Body of pancreas (tissue), 4 donors: Measurements from ENCODE around the gene SMAGP. TPM values are rescaled to one million over a fixed set of nuclear protein-coding genes. Genes with fewer than 3 reads are reported as not detected.
A peak's percentile ranks its signal among the peaks of the same experiment; 100 is the strongest.

Experiments
- ATAC-seq: fragments of 150-250 bp; one replicate; pipeline ENCODE4 v1.9.1; 2016
- DNase-seq, 4 donors: peaks; one replicate each; pipeline ENCODE4 v3.0.0-alpha.2; 2019
- H3K27ac ChIP-seq, 4 donors: fragments of 200-600 bp; sonication (generic); 1 replicate in 3 of 4; 2 replicates in 1 of 4; pipeline versions ENCODE4 v1.5.1 to v1.6.1; 2016 to 2019; ENCODE audit warnings: mild to moderate bottlenecking in 1 of 4, mixed read lengths in 1 of 4, moderate library complexity in 1 of 4
- H3K27me3 ChIP-seq, 2 donors: fragments of 200-600 bp; sonication (generic); one replicate each; pipeline ENCODE4 v1.6.0; 2016; ENCODE audit warnings: mild to moderate bottlenecking in 1 of 2
- H3K36me3 ChIP-seq, 2 donors: fragments of 200-600 bp; sonication (generic); replicated peaks in 1 of 2; 2 replicates each; pipeline ENCODE4 v1.5.1; 2016; ENCODE audit warnings: low read depth in 2 of 2; ENCODE audit not compliant: insufficient read depth in 1 of 2
- H3K4me1 ChIP-seq: fragments of 200-600 bp; sonication (generic); one replicate; pipeline ENCODE4 v1.6.0; 2016
- H3K4me3 ChIP-seq, 2 donors: fragments of 200-600 bp; sonication (generic); 1 replicate in 1 of 2; 2 replicates in 1 of 2; pipeline ENCODE4 v1.5.1; 2016 to 2019
- H3K9me3 ChIP-seq, 3 donors: fragments of 200-600 bp; sonication (generic); 1 replicate in 2 of 3; 2 replicates in 1 of 3; pipeline ENCODE4 v1.5.1; 2016
- CTCF ChIP-seq, 7 experiments: fragments of 450-650 bp in 4 of 7; fragments of 200-600 bp in 3 of 7; sonication (generic) in 3 of 7; IDR thresholded peaks; one replicate each; pipeline ENCODE4 v1.5.1; 2016 to 2019; ENCODE audit warnings: antibody characterized with exemption in 7 of 7
- POLR2A ChIP-seq, 3 donors: fragments of 450-650 bp; IDR thresholded peaks; one replicate each; pipeline ENCODE4 v1.6.1; 2016; ENCODE audit warnings: antibody characterized with exemption in 3 of 3, mild to moderate bottlenecking in 2 of 3
- WGBS, 2 donors: methylation state at CpG; one replicate each; pipeline ENCODE4 v1.1.5; 2017; 5-methylcytosine and 5-hydroxymethylcytosine counted together
- intact Hi-C: fragments of 100-400 bp; cut with DNase I; formaldehyde crosslinking; loops from one replicate; pipeline ENCODE4 v1.15.1; 2023
- total RNA-seq, 2 donors: library from RNA; depleted of rRNA; stranded (reverse); fragments of >200 nt; gene quantifications; one replicate each; pipeline ENCODE4 v1.1.0, GENCODE V29; 2016

The SMAGP gene
- total RNA-seq, 2 donors from 2014 or later: 7.0 to 8.6 TPM

- 44 to 52% methylated on average over 7 of the region's 7 CpGs for WGBS, 2 donors
- DNase-seq (peak in 2 of 4 donors; percentile 10 to 58), ATAC-seq (peak; percentile 18)
- Histone ChIP-seq H3K36me3 (peaks cover 4 to 5% of the 10 kb centered on the region in 2 donors), H3K27me3 (no peaks in the 10 kb centered on the region), H3K4me1 (peaks cover 16% of the 10 kb centered on the region), H3K4me3 (no peak overlapping the region), H3K27ac (peak overlapping the region in 2 of 4 donors; percentile 13 to 43), H3K9me3 (no peaks in the 10 kb centered on the region)
- TF ChIP-seq CTCF (IDR thresholded peaks at IDR 0.05) (peak in 2 of 7 experiments; percentile 14 to 19), POLR2A (IDR thresholded peaks at IDR 0.05) (peak in 1 of 3 donors; percentile 44)
- intact Hi-C loops: no loop called here
Observed at GRCh38 chr12:51246254-51246853, 23.9 kb downstream of the SMAGP start.

GRCh38 chr12:51245476-51246253 lies 24.6 kb downstream of the SMAGP start:
- Histone ChIP-seq H3K27me3 (no peaks in the 10 kb centered on the region), H3K4me3 (no peak overlapping the region), H3K27ac (peak overlapping the region in 2 of 4 donors; percentile 13 to 43), H3K4me1 (peaks cover 23% of the 10 kb centered on the region), H3K9me3 (no peaks in the 10 kb centered on the region), H3K36me3 (peaks cover 9% of the 10 kb centered on the region in 2 donors)
- no peak for TF ChIP-seq CTCF (IDR thresholded peaks at IDR 0.05)
- no peak for TF ChIP-seq POLR2A (IDR thresholded peaks at IDR 0.05)
- DNase-seq (no peak), ATAC-seq (no peak)
- 81 to 84% methylated on average over 7 to 11 of the region's 11 CpGs for WGBS, 2 donors
- intact Hi-C loops: no loop called here

- H3K36me3 ChIP-seq: peaks cover 9% of the 10 kb centered on the region in 2 donors
- H3K27ac ChIP-seq: no peak overlapping the region
- H3K4me3 ChIP-seq: no peak overlapping the region
- H3K9me3 ChIP-seq: no peaks in the 10 kb centered on the region
- intact Hi-C loops: no loop called here
- peaks cover 33% of the 10 kb centered on the region for H3K4me1 ChIP-seq
- WGBS, 2 donors: 78 to 88% methylated on average over 4 of the region's 4 CpGs
- DNase-seq (no peak), ATAC-seq (no peak)
- TF ChIP-seq CTCF (IDR thresholded peaks at IDR 0.05) (no peak), POLR2A (IDR thresholded peaks at IDR 0.05) (no peak)
- H3K27me3 ChIP-seq: no peaks in the 10 kb centered on the region
Observed at GRCh38 chr12:51244269-51244668, 25.9 kb downstream of the SMAGP start.

GRCh38 chr12:51242876-51243275 lies 27.3 kb downstream of the SMAGP start:
- TF ChIP-seq POLR2A (IDR thresholded peaks at IDR 0.05) (no peak), CTCF (IDR thresholded peaks at IDR 0.05) (no peak)
- DNase-seq: no peak
- ATAC-seq: no peak
- Histone ChIP-seq H3K9me3 (no peaks in the 10 kb centered on the region), H3K27ac (peak overlapping the region in 1 of 4 donors; percentile 34), H3K4me3 (no peak overlapping the region), H3K27me3 (no peaks in the 10 kb centered on the region), H3K4me1 (peaks cover 37% of the 10 kb centered on the region), H3K36me3 (peaks cover 9% of the 10 kb centered on the region in 2 donors)
- WGBS, 2 donors: 51 to 66% methylated on average over 7 of the region's 7 CpGs
- intact Hi-C loops: no loop called here
